ENCODE measurements around the gene CCDC85B. TPM values are rescaled to one million over a fixed set of nuclear protein-coding genes. Genes with fewer than 3 reads are reported as not detected.
A peak's percentile ranks its signal among the peaks of the same experiment; 100 is the strongest.

CCDC85B gene
- total RNA-seq, 2 donors from 2014 or later = 11.2 to 16.3 TPM

GRCh38 chr11:65921876-65922275, 31.4 kb downstream of the CCDC85B start:
- no peak overlapping the region for H3K4me3 ChIP-seq
- TF ChIP-seq CTCF (IDR thresholded peaks at IDR 0.05) = no peak
- H3K9ac ChIP-seq (ENCODE audit: low read depth in 2 of 2, low read length in 2 of 2) = no peak overlapping the region
- no peak overlapping the region for H3K27ac ChIP-seq
- H3K9me3 ChIP-seq = no peaks in the 10 kb centered on the region
- DNase-seq = no peak
- peaks cover 21% of the 10 kb centered on the region for H3K4me1 ChIP-seq
- no peaks in the 10 kb centered on the region for H3K36me3 ChIP-seq
- no peaks in the 10 kb centered on the region for H3K27me3 ChIP-seq
- intact Hi-C loops (cut with DNase I) = no loop called here

GRCh38 chr11:65922565-65922964, 32.1 kb downstream of the CCDC85B start:
- Histone ChIP-seq H3K9me3 (no peaks in the 10 kb centered on the region), H3K27me3 (no peaks in the 10 kb centered on the region), H3K9ac (ENCODE audit: low read depth in 2 of 2, low read length in 2 of 2) (no peak overlapping the region), H3K27ac (no peak overlapping the region), H3K4me3 (no peak overlapping the region), H3K4me1 (peaks cover 16% of the 10 kb centered on the region), H3K36me3 (no peaks in the 10 kb centered on the region)
- intact Hi-C loops (cut with DNase I) = no loop called here
- TF ChIP-seq CTCF (IDR thresholded peaks at IDR 0.05) = no peak
- DNase-seq = no peak

GRCh38 chr11:65925397-65925796, 34.9 kb downstream of the CCDC85B start:
- Histone ChIP-seq H3K9ac (ENCODE audit: low read depth in 2 of 2, low read length in 2 of 2) (no peak overlapping the region), H3K27ac (no peak overlapping the region), H3K4me3 (no peak overlapping the region), H3K36me3 (no peaks in the 10 kb centered on the region), H3K9me3 (no peaks in the 10 kb centered on the region), H3K27me3 (no peaks in the 10 kb centered on the region), H3K4me1 (peaks cover 6% of the 10 kb centered on the region)
- intact Hi-C loops (cut with DNase I) = no loop called here
- TF ChIP-seq CTCF (IDR thresholded peaks at IDR 0.05) = no peak
- DNase-seq = no peak

GRCh38 chr11:65927904-65928397, 37.5 kb downstream of the CCDC85B start:
- TF ChIP-seq CTCF (IDR thresholded peaks at IDR 0.05) = no peak
- H3K4me3 ChIP-seq = no peak overlapping the region
- peak overlapping the region; percentile 66 for H3K27ac ChIP-seq
- H3K36me3 ChIP-seq = no peaks in the 10 kb centered on the region
- intact Hi-C loops (cut with DNase I) = no loop called here
- no peaks in the 10 kb centered on the region for H3K27me3 ChIP-seq
- peak overlapping the region in 1 of 2 donors; percentile 24 for H3K9ac ChIP-seq (ENCODE audit: low read depth in 2 of 2, low read length in 2 of 2)
- peak; percentile 45 for DNase-seq
- no peaks in the 10 kb centered on the region for H3K4me1 ChIP-seq
- no peaks in the 10 kb centered on the region for H3K9me3 ChIP-seq

GRCh38 chr11:65928667-65929066, 38.2 kb downstream of the CCDC85B start:
- Histone ChIP-seq H3K9ac (ENCODE audit: low read depth in 2 of 2, low read length in 2 of 2) (no peak overlapping the region), H3K27ac (no peak overlapping the region), H3K4me1 (no peaks in the 10 kb centered on the region), H3K4me3 (no peak overlapping the region), H3K9me3 (no peaks in the 10 kb centered on the region), H3K27me3 (no peaks in the 10 kb centered on the region), H3K36me3 (no peaks in the 10 kb centered on the region)
- TF ChIP-seq CTCF (IDR thresholded peaks at IDR 0.05) = no peak
- no peak for DNase-seq
- intact Hi-C loops (cut with DNase I) = no loop called here

Data from colonic mucosa (tissue), 4 donors.